Activated effector memory CD4-positive, alpha-beta T cell treated with Interleukin-2 at 50 U/mL for 16 hours (primary cell): ENCODE results near the gene BLNK.

ENCODE experiments used
- DNase-seq: peaks from one replicate; pipeline ENCODE4 v3.0.0-alpha.2; 2020

BLNK gene

DNA sequence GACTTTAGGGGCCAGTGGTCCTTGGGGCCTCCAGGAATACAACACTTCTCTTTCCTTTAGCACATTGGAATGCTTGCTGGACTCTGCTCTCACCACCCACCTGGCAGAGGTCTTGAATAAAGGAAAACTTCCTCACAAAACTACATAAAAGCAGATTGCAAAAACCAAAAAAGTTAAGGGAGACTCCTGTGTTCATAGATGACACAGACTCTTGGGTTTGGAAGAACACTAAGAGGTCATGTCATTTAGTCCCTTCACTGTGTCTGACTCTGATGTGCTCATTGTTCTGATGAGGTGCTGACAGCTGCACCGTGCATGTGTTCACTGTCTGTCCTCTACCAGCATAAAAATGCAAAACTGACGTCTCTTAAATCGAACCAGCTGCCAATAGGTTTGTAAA, 11.4 kb downstream of the BLNK start:
- no peak for DNase-seq

GRCh38 chr10:96259150-96259549, 12.2 kb downstream of the BLNK start:
- DNase-seq: no peak

- no peak for DNase-seq
Observed at GRCh38 chr10:96257944-96258343, 13.4 kb downstream of the BLNK start.

DNA sequence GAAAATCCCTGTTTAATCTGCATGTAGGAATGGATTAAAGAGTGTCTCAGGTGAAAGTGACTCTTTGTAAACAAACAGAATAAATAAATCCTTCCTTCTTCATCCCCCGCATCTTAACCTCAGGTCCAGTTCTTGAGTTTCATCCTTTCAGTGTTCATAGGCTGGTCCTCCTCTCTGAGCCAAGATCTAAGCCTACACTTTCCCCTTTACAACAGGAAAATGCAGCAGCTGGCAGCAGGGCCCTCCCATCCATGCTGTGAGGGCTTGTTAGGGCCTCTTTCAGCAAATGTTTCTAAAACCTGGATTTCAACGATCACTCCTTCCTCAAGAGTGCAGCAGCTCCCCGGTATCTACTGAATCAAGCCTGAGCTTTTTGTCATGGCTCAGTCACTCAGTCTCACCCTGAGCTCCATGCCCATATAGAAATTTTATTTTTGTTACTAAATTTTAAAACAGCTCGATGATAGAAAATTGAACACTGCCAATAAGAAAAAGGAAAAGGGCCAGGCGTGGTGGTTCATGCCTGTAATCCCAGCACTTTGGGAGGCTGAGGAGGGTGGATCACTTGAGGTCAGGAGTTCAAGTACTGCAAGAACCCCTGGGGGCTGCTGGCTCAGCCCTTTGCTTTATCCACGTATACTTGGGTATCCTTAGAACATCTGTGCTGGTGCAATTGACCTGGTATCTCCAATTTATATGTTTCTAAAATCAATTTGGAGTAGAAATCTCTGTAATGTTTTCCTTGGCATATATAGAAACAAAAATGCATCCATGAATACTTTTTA, 15.6 kb downstream of the BLNK start:
- no peak for DNase-seq

- DNase-seq: no peak
Observed at GRCh38 chr10:96254976-96255375, 16.4 kb downstream of the BLNK start.

DNA sequence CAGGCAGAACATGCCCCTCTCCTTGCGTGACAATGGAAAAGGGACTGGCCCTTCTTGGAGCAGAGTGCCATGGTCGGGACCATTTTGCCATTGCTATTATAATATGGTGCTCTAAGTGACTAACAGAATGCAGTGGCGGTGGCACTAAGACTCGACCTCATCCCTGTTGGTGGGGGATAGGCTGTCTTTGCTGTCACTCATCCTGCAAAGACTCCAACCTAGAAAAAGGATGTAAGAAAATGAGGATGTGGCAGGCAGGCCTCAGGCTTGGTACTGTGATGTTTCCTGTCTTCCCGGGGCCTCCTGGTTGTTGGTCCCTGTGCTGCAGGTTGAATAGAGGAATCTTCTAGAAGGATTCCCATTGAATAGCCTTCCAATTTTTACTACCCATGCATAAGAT, 18.6 kb downstream of the BLNK start:
- no peak for DNase-seq

GRCh38 chr10:96250349-96250748, 21.0 kb downstream of the BLNK start:
- DNase-seq: no peak

- no peak for DNase-seq
Observed at GRCh38 chr10:96249264-96249663, 22.1 kb downstream of the BLNK start.

- no peak for DNase-seq
Observed at GRCh38 chr10:96244354-96244753, 27.0 kb downstream of the BLNK start.

GRCh38 chr10:96243296-96243695, 28.1 kb downstream of the BLNK start:
- DNase-seq: no peak

DNA sequence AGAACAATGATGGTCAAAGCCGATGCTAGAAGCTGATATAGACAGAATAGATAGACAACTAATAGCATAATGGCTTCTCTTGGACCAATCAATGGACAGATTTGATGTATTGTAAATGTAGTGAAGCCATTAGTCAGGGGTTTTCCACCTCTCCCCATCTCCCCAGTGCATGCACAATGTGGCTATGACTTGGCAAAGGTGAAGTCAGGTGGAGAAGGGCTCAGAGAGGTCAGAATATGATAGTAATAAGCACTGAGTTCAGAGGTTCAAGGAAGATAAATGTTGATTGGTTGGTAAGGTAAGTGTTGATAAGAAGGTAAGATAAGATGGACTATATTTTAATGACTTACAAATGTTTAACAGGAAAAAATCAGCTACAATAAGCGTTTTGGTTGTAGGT, 28.5 kb downstream of the BLNK start:
- DNase-seq: no peak

DNA sequence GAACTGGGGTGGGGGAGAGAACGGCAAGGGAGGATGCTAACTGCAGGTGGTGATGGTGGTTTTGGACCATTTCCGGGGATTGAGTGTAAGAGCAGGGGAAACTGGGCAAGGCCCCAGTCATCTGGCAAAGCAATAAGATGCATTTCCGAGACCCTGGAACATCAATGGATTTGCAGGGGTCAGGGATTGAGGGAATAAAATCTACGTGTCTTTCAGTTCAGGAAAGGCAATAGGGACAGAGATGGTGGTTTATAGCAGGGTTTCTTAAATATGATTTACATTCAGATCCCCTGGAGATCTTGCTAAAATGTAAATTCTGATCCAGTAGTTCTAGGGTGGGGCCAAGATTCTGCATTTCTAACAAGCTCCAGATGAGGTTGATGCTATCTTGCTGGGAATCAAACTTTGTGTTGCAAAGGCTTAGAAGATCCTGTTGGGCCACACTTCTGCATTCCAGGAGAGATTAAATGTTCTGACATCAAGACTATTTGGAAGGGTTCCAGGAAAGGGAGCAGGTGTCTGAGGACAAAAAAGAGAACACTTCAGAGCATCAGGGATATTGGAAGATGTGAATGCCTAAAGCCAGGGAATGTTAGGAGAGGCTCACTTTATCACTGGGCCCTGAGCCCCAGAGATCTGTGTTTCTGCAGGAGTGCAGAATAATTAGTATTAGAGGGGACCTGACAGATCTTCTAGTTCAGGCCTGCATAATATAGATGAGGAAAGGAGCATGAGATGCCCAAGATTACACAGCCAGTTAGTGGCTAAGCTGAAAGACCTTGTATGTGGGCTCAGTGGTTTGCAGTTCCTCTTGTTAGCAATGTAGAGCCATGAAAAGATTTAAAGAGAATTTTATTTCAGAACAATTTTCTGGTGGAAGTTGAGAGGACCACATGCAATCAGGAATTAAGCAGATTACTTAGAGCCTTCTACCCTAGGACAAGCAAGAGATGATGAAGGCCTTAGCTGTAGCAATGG, 32.4 kb downstream of the BLNK start:
- no peak for DNase-seq

GRCh38 chr10:96236876-96237275, 34.5 kb downstream of the BLNK start:
- no peak for DNase-seq

DNA sequence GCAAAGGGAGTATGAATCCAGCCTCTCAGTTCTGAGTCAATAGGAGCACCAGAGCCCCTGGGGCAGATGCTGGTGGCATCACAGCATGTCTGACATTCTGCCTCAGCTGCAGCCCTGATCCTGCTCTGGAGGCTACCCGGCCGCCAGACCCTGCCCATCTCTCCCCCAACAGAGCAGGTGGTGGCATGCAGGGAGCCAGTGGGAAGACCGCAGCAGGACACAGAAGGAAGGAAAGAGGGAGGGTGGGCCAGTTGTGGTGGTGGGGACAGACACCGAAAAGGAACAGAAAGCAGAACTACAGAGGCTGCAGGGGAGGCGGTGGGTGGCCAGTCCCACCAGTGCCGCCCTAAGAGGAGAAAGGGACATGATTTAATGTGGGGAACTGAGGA, 35.3 kb downstream of the BLNK start:
- DNase-seq: no peak

GRCh38 chr10:96235326-96236089, 35.9 kb downstream of the BLNK start:
- DNase-seq: no peak

- no peak for DNase-seq
Observed at GRCh38 chr10:96233959-96234358, 37.4 kb downstream of the BLNK start.

DNA sequence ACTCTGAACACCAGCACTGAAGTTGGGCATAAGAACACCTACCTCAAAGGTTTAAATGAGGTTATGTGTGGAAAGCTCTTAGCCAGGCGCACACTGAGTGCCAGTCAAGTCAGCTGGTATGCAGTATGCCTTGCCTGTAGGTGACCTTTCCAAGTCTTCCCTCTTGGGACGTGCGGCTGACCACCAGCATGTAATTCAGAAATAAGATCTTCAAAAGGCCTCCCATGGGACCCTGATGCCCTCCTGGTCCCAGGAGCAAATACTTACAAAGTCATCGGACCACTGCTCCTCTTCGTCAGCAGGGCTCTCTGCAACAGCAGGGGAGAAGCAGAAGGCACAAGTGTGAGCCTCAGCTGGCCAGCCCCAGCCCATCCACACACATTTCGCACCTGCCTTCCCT, 40.8 kb downstream of the BLNK start:
- no peak for DNase-seq

DNA sequence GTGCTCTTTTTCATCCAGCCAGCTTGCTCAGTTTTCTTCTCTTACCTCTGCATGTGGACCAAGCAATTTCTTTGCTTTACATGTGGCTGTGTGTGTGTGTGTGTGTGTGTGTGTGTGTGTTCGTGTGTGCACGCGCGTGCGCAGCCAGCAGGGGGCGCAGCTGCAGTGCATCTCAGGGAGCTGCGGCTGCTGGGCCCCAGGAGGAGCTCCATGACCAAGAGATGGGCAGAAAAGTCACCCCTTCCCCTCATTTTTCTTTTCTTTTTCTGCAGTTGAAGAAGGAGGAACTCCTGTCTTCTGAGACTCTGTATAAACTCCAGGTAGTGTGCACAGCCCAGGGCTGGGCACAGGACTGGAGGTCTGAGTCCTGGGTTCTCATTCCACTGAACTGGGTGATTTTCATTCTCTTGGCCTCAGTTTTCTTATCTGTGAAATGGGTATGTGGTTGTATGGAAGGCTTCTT, 41.8 kb downstream of the BLNK start:
- peak; percentile 38 for DNase-seq

DNA sequence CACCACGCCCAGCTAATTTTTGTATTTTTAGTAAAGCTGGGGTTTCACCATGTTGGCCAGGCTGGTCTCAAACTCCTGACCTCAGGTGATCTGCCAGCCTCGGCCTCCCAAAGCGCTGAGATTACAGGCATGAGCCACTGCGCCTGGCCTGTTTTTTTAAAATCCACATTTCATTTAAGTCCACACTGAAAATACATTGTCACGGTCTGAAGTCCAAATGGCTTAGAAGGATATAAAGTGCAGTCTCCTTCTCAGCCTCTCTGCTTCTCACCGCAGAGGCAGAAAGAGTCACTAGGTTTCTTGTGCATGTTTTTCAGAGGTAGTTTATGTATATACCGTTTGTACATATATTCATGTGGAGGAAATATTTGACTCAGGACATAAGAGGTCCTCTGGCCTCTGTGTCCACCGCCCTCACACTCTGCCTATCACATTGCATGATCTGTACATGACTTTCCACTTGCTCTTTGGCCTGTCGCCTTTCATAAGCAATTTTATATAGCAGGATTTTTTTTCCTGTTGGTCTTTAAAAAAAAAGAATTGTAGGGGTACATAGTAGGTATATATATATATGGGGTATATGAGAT, 42.9 kb downstream of the BLNK start:
- DNase-seq: no peak

GRCh38 chr10:96227206-96227605, 44.2 kb downstream of the BLNK start:
- no peak for DNase-seq

GRCh38 chr10:96225119-96225518, 46.2 kb downstream of the BLNK start:
- no peak for DNase-seq

GRCh38 chr10:96222908-96223307, 48.5 kb downstream of the BLNK start:
- DNase-seq: no peak

DNA sequence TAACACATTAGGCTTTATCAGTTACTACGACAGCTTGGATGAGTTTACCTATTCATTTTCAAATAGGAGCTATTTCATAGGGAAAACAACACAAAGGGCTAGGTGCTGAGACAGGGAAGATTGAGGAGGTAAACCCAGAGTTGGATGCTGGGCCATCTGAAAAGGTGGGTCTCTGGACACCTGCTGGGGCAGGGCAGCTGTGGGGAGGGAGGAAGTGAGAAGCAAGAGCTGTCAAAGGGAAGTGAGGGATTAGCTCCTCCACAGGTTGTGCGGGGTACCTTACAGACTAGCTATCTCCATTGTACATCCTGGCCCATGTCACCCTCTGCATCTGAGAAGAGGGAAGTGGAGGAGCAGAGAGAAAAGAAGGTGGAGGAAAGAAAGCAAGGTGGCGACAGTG, 48.9 kb downstream of the BLNK start:
- DNase-seq: no peak
